Lower leg skin (tissue), 3 donors: ENCODE data around the gene PACRG.

Experiments used
- POLR2A ChIP-seq, 2 donors: fragments of 450-650 bp; IDR thresholded peaks; one replicate each; pipeline ENCODE4 v1.6.1; 2016 to 2017; ENCODE audit warnings: antibody characterized with exemption in 2 of 2, mild to moderate bottlenecking in 1 of 2, moderate library complexity in 1 of 2
- TF ChIP-seq, protein P1 (sequence below), 3 donors: fragments of 450-650 bp; IDR thresholded peaks; one replicate each; pipeline ENCODE4 v1.5.1; 2016; ENCODE audit warnings: antibody characterized with exemption in 3 of 3, mild to moderate bottlenecking in 3 of 3, moderate library complexity in 2 of 3

DNA sequence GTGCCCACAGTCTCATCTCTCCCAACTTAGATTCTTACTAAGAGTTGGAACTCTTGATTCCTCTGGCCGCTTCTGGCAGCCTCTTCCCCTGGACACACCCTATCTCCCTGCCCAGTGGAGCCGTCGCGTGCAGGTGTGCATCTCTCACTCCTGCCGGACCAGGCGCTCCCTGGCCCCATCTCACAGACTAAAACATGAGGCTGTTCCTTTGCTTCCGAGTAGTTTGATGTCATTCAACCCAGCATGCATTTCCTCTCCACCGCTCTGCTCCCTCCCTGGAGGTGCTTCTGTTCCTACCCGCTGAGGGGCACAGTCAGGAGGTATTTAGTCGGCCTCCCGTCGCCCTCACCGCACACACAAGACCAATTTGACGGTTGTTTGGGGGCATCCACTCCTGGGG lies 458.8 kb downstream of the PACRG start:
- TF ChIP-seq, protein P1, sequence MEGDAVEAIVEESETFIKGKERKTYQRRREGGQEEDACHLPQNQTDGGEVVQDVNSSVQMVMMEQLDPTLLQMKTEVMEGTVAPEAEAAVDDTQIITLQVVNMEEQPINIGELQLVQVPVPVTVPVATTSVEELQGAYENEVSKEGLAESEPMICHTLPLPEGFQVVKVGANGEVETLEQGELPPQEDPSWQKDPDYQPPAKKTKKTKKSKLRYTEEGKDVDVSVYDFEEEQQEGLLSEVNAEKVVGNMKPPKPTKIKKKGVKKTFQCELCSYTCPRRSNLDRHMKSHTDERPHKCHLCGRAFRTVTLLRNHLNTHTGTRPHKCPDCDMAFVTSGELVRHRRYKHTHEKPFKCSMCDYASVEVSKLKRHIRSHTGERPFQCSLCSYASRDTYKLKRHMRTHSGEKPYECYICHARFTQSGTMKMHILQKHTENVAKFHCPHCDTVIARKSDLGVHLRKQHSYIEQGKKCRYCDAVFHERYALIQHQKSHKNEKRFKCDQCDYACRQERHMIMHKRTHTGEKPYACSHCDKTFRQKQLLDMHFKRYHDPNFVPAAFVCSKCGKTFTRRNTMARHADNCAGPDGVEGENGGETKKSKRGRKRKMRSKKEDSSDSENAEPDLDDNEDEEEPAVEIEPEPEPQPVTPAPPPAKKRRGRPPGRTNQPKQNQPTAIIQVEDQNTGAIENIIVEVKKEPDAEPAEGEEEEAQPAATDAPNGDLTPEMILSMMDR (IDR thresholded peaks at IDR 0.05), result no peak
- TF ChIP-seq POLR2A (IDR thresholded peaks at IDR 0.05), result no peak
